GM23338 (cell line): ENCODE measurements around the gene PCSK4. TPM values are rescaled to one million over a fixed set of nuclear protein-coding genes. Genes with fewer than 3 reads are reported as not detected.

ENCODE experiments used
- ATAC-seq: fragments of 200-7000 bp; cut with Tn5 transposase; 3 replicates; pipeline ENCODE4 v1.9.1; 2020
- DNase-seq: peaks from one replicate; pipeline ENCODE4 v3.0.0-alpha.2; 2015; ENCODE audit warnings: low spot score
- H2AFZ ChIP-seq: fragments of 200-600 bp; sonication (generic); 2 replicates; pipeline ENCODE4 v1.8.0; 2016; ENCODE audit warnings: antibody characterized with exemption, mild to moderate bottlenecking, moderate library complexity
- H3F3A ChIP-seq: fragments of 200-600 bp; sonication (generic); replicated peaks from 2 replicates; pipeline ENCODE4 v1.8.0; 2017; ENCODE audit warnings: antibody characterized with exemption, mixed run types, low read depth
- H3K27ac ChIP-seq: fragments of 200-600 bp; sonication (generic); 2 replicates; pipeline ENCODE4 v1.6.1; 2016; ENCODE audit warnings: low read depth
- H3K27me3 ChIP-seq: fragments of 200-600 bp; sonication (generic); 2 replicates; pipeline ENCODE4 v1.8.0; 2016; ENCODE audit warnings: mild to moderate bottlenecking, mixed run types, moderate library complexity; ENCODE audit not compliant: insufficient read depth
- H3K36me3 ChIP-seq: fragments of 200-600 bp; sonication (generic); 2 replicates; pipeline ENCODE4 v1.8.0; 2016; ENCODE audit warnings: mild to moderate bottlenecking; ENCODE audit not compliant: insufficient read depth
- H3K4me1 ChIP-seq: fragments of 200-600 bp; sonication (generic); 2 replicates; pipeline ENCODE4 v1.8.0; 2016; ENCODE audit warnings: mild to moderate bottlenecking, moderate library complexity; ENCODE audit not compliant: insufficient read depth
- H3K4me2 ChIP-seq: fragments of 200-600 bp; sonication (generic); 2 replicates; pipeline ENCODE4 v1.7.1; 2017; ENCODE audit warnings: mixed run types
- H3K4me3 ChIP-seq: fragments of 200-600 bp; sonication (generic); 2 replicates; pipeline ENCODE4 v1.6.1; 2016; ENCODE audit warnings: mixed run types
- H3K79me2 ChIP-seq: fragments of 200-600 bp; sonication (generic); replicated peaks from 2 replicates; pipeline ENCODE4 v1.8.0; 2017; ENCODE audit warnings: mild to moderate bottlenecking; ENCODE audit not compliant: insufficient read depth
- H3K9me2 ChIP-seq: fragments of 200-600 bp; sonication (generic); 2 replicates; pipeline ENCODE4 v1.8.0; 2017; ENCODE audit not compliant: insufficient read depth
- H4K20me1 ChIP-seq: fragments of 200-600 bp; sonication (generic); replicated peaks from 2 replicates; pipeline ENCODE4 v1.8.0; 2017; ENCODE audit warnings: mild to moderate bottlenecking; ENCODE audit not compliant: insufficient read depth
- H3K27ac Mint-ChIP-seq: 2 replicates; pipeline ENCODE4 v1.8.0; 2020; ENCODE audit warnings: inconsistent platforms, mild to moderate bottlenecking, moderate library complexity, mixed read lengths
- H3K27me3 Mint-ChIP-seq: 3 replicates; pipeline ENCODE4 v1.8.0; 2022; ENCODE audit warnings: low read depth, mild to moderate bottlenecking, moderate library complexity, mixed read lengths, inconsistent platforms; ENCODE audit not compliant: insufficient read depth, poor library complexity
- H3K36me3 Mint-ChIP-seq: 3 replicates; pipeline ENCODE4 v1.8.0; 2021; ENCODE audit warnings: low read depth, mild to moderate bottlenecking, inconsistent platforms, moderate library complexity, mixed read lengths
- H3K4me1 Mint-ChIP-seq: 3 replicates; pipeline ENCODE4 v1.8.0; 2020; ENCODE audit warnings: mild to moderate bottlenecking, inconsistent platforms, mixed read lengths
- H3K4me3 Mint-ChIP-seq: 3 replicates; pipeline ENCODE4 v1.8.0; 2021; ENCODE audit warnings: moderate library complexity, mild to moderate bottlenecking, inconsistent platforms, mixed read lengths
- H3K9me3 Mint-ChIP-seq: 3 replicates; pipeline ENCODE4 v1.8.0; 2020; ENCODE audit warnings: moderate library complexity, mild to moderate bottlenecking, inconsistent platforms, mixed read lengths
- CREB1 ChIP-seq: fragments of 250-450 bp; sonication (Bioruptor Pico); IDR thresholded peaks from 2 replicates; pipeline ENCODE4 v1.5.0; 2020; ENCODE audit warnings: low read depth, mild to moderate bottlenecking, moderate library complexity
- CTCF ChIP-seq, 2 experiments: fragments of 200-600 bp in 1 of 2; sonication (generic) in 1 of 2; conservative IDR thresholded peaks; 2 replicates each; pipeline versions ENCODE4 v1.5.1 to v1.6.1; 2016 to 2017; ENCODE audit warnings: antibody characterized with exemption in 2 of 2, low read depth in 2 of 2, mild to moderate bottlenecking in 2 of 2, moderate library complexity in 1 of 2
- ETS1 ChIP-seq: IDR thresholded peaks from 2 replicates; pipeline ENCODE4 v1.6.1; 2016; ENCODE audit warnings: antibody characterized with exemption
- EZH2 ChIP-seq: fragments of 200-600 bp; sonication (generic); IDR thresholded peaks from one replicate; pipeline ENCODE4 v1.8.0; 2017; ENCODE audit warnings: antibody characterized with exemption, mild to moderate bottlenecking, low read depth; ENCODE audit not compliant: unreplicated experiment
- EZH2phosphoT487 ChIP-seq: fragments of 200-600 bp; sonication (generic); IDR thresholded peaks from one replicate; pipeline ENCODE4 v1.8.1; 2018; ENCODE audit warnings: antibody characterized with exemption; ENCODE audit not compliant: unreplicated experiment
- JUNB ChIP-seq: IDR thresholded peaks from one replicate; pipeline ENCODE4 v1.6.1; 2016; ENCODE audit warnings: antibody characterized with exemption; ENCODE audit not compliant: unreplicated experiment
- NANOG ChIP-seq: IDR thresholded peaks from 2 replicates; pipeline ENCODE4 v1.6.1; 2016; ENCODE audit warnings: antibody characterized with exemption, borderline replicate concordance
- POLR2AphosphoS5 ChIP-seq: IDR thresholded peaks from 2 replicates; pipeline ENCODE4 v1.6.1; 2016; ENCODE audit warnings: antibody characterized with exemption, low read depth
- ZNF114 ChIP-seq: fragments of 250-450 bp; sonication (Bioruptor Pico); IDR thresholded peaks from 2 replicates; pipeline ENCODE4 v1.5.0; 2020; ENCODE audit warnings: mild to moderate bottlenecking, moderate library complexity
- ZNF331 ChIP-seq: fragments of 250-450 bp; sonication (Bioruptor Pico); IDR thresholded peaks from 2 replicates; pipeline ENCODE4 v1.5.0; 2020; ENCODE audit warnings: low read depth, mild to moderate bottlenecking, moderate library complexity
- polyA plus RNA-seq: library from polyadenylated mRNA; unstranded; fragments of >200 nt; fragmentation: Nextera tagmentation; extraction: Ambion mirVana; gene quantifications from 2 replicates; pipeline ENCODE4 v1.2.1, GENCODE V29; 2016
- total RNA-seq: library from RNA; depleted of rRNA; stranded (reverse); fragments of >200 nt; shearing (Covaris generic); gene quantifications from 2 replicates; pipeline ENCODE4 v1.2.3, GENCODE V29; 2014
- TF ChIP-seq, protein P1 (sequence below): IDR thresholded peaks from one replicate; pipeline ENCODE4 v1.6.1; 2018; ENCODE audit warnings: antibody characterized with exemption; ENCODE audit not compliant: unreplicated experiment

Gene PCSK4
- total and polyA plus RNA-seq, 2 experiments from 2014 or later: 3.8 to 15.1 TPM

GRCh38 chr19:1440418-1440801 lies 49.7 kb downstream of the PCSK4 start:
- Histone ChIP-seq H3K79me2 (peaks cover 24% of the 10 kb centered on the region), H3K4me3 (0 out of 2 replicates have a peak overlapping the region, but pooled peaks have one; percentile 97), H3K27ac (peak overlapping the region; percentile 72), H3K4me1 (peaks cover 16% of the 10 kb centered on the region; the same call in 1 of the 2 replicates), H3K4me2 (no peak overlapping the region), H3F3A (peaks cover 77% of the 10 kb centered on the region), H3K9me2 (no peaks in the 10 kb centered on the region), H3K36me3 (peaks cover 24% of the 10 kb centered on the region), H3K27me3 (no peaks in the 10 kb centered on the region), H2AFZ (no peak overlapping the region), H4K20me1 (peaks cover 33% of the 10 kb centered on the region)
- ATAC-seq (no peak), DNase-seq (no peak)
- Mint-ChIP-seq H3K36me3 (peaks cover 50% of the 10 kb centered on the region), H3K9me3 (no peaks in the 10 kb centered on the region; the same call in 2 of the 3 replicates), H3K4me1 (peaks cover 20% of the 10 kb centered on the region), H3K27ac (peak overlapping the region; percentile 59; the same call in 1 of the 2 replicates), H3K4me3 (peak overlapping the region; percentile 97), H3K27me3 (peaks cover 44% of the 10 kb centered on the region)
- TF ChIP-seq, protein P1, sequence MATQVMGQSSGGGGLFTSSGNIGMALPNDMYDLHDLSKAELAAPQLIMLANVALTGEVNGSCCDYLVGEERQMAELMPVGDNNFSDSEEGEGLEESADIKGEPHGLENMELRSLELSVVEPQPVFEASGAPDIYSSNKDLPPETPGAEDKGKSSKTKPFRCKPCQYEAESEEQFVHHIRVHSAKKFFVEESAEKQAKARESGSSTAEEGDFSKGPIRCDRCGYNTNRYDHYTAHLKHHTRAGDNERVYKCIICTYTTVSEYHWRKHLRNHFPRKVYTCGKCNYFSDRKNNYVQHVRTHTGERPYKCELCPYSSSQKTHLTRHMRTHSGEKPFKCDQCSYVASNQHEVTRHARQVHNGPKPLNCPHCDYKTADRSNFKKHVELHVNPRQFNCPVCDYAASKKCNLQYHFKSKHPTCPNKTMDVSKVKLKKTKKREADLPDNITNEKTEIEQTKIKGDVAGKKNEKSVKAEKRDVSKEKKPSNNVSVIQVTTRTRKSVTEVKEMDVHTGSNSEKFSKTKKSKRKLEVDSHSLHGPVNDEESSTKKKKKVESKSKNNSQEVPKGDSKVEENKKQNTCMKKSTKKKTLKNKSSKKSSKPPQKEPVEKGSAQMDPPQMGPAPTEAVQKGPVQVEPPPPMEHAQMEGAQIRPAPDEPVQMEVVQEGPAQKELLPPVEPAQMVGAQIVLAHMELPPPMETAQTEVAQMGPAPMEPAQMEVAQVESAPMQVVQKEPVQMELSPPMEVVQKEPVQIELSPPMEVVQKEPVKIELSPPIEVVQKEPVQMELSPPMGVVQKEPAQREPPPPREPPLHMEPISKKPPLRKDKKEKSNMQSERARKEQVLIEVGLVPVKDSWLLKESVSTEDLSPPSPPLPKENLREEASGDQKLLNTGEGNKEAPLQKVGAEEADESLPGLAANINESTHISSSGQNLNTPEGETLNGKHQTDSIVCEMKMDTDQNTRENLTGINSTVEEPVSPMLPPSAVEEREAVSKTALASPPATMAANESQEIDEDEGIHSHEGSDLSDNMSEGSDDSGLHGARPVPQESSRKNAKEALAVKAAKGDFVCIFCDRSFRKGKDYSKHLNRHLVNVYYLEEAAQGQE: no peak
- no peak for TF ChIP-seq CREB1 (CRISPR knock-in tag)
- TF ChIP-seq EZH2: no peak
- no peak for TF ChIP-seq CTCF (conservative IDR thresholded peaks at IDR 0.05; ENCODE audit: low read depth in 2 of 2)
- TF ChIP-seq EZH2phosphoT487: no peak
- no peak for TF ChIP-seq POLR2AphosphoS5
- TF ChIP-seq ZNF114 (CRISPR knock-in tag): no peak
- no peak for TF ChIP-seq NANOG
- TF ChIP-seq ZNF331 (CRISPR knock-in tag): no peak
- no peak for TF ChIP-seq JUNB
- TF ChIP-seq ETS1: no peak
